HL-60/S4 (cell line): ENCODE measurements around the gene PDS5B.
"Not testable (repeated sequence)": the region's sequence is repeated elsewhere in the genome, so short reads cannot be mapped to it uniquely, and the experiment has no call there.

Experiments used
- in situ Hi-C: fragments of 300-500 bp; cut with MboI; formaldehyde crosslinking; loops from 2 replicates; pipeline ENCODE4 v1.14.3; 2022; ENCODE audit warnings: low sequenced_read_pairs

PDS5B gene, protein sequence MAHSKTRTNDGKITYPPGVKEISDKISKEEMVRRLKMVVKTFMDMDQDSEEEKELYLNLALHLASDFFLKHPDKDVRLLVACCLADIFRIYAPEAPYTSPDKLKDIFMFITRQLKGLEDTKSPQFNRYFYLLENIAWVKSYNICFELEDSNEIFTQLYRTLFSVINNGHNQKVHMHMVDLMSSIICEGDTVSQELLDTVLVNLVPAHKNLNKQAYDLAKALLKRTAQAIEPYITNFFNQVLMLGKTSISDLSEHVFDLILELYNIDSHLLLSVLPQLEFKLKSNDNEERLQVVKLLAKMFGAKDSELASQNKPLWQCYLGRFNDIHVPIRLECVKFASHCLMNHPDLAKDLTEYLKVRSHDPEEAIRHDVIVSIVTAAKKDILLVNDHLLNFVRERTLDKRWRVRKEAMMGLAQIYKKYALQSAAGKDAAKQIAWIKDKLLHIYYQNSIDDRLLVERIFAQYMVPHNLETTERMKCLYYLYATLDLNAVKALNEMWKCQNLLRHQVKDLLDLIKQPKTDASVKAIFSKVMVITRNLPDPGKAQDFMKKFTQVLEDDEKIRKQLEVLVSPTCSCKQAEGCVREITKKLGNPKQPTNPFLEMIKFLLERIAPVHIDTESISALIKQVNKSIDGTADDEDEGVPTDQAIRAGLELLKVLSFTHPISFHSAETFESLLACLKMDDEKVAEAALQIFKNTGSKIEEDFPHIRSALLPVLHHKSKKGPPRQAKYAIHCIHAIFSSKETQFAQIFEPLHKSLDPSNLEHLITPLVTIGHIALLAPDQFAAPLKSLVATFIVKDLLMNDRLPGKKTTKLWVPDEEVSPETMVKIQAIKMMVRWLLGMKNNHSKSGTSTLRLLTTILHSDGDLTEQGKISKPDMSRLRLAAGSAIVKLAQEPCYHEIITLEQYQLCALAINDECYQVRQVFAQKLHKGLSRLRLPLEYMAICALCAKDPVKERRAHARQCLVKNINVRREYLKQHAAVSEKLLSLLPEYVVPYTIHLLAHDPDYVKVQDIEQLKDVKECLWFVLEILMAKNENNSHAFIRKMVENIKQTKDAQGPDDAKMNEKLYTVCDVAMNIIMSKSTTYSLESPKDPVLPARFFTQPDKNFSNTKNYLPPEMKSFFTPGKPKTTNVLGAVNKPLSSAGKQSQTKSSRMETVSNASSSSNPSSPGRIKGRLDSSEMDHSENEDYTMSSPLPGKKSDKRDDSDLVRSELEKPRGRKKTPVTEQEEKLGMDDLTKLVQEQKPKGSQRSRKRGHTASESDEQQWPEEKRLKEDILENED (N-terminal part only)

DNA sequence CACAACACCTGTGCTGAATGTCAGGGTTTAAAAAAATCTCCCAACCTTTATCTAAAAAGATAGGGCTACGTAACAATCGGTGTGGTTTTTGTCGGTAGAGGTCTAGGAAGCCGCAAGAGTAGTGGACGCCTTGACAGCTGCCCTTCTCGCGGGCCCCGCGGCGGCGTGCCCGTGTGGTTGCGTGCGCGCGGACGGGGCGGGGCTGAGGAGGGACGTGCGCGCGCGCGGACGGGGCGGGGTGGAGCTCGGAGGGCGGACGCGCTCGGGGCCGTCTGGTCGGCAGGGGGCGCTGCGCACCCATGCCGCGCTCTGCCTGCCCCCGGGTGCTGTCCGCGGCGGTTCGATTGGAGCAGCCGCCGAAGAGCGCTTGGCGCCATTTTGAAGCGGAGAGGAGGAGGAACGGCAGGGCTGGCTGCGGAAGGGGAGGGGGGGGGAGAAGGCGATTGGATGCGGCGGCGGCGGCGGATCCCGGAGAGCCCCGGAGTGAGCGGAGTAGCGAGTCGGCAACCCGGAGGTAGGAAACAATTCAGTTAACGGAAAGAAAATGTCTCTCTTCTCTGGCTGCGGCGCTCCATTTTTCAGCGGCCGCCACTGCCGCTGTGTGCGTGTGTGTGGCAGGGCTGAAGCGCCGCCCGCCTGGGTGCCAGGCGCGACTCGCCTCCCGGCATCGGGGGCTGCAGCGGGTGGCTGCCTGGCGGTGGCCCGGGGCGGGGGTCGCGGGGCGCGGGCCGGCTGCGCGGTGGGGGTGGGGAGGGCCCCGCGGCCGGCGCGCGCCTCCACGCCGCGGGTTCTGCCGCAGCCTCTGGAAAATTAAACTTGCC is at the start of gene PDS5B:
Gene PDS5B, plus strand, starts transcription at position 373 of the 821 bp plus-strand sequence. CDS start 62,321 bp downstream, outside the sequence.
- in situ Hi-C loops = no loop called here

DNA sequence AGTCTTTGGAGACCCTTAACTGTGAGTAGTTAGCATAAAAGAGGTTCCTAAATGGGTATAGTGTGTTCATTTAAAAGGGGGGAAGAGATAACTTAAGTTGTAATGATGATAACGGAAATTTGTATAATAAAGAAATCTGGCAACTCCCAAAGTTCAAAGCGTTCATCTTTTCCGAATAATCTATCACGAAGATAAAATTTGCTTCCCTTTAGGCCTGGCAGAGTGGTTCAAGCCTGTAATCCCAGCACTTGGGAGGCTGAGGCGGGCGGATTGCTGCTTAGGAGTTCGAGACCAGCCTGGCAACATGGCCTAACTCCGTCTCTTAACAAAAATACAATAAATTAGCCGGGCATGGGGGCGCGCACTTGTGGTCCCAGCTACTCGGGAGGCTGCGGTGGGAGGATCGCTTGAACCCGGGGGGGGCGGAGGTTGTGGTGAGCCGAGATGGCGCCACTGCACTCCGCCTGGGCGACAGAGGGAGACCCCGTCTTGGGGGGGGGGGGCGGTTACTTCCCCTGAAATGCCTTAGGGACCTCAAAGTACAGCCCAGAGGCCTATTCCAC is 48.6 kb upstream of the PDS5B start:
- in situ Hi-C loops = no loop called here

DNA sequence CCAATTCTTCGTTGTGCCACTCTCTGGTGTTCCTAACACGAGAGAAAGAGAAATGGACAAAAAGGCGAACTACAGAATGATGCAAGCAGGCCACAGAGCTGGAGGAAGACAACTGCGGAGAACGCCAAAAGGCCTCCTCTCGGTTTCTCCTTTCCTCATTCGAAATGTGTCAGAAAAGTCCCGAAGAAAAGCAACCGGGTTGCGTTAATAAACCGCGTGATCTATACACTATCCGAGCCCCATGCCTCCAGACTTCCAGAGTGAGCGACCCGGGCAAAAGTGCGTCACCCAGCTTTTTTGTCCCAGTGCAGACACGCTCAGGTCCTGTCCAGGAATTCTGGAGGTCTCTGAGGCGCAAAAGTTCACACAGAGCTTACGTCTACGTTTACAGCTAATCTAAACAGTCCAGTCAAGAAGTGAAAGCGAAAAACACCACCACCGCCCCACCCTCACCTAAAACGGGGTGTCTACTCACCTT is 48.1 kb upstream of the PDS5B start:
- in situ Hi-C loops = no loop called here

DNA sequence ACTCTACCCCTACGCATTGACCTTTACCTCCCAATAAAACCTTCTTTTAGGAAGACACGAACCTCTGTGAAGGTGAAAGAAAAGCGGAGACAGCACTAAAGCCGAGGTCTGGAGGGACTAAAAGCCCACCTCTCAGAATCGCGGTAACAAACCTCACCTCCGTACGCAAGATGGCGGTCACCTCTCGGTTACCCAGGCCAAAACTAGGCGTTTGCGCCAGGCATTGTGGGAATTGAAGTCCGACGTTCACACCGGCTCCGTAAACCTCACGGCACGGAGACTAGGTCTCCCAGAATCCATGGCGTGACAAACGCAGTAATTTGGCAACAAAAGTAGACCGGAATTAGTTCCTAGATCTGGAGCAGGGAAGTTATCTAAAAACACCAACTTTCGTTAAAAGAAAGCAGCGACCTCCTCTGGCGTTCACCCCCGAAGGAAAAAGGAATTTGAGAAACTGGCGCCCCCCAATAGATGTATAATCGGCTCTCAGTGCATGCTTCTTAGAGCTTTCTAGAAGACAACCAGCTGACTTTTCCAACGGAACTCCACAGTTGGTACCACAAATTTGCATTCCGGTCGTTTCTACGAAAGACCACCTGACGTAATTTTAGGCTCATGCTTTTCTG is 47.5 kb upstream of the PDS5B start, which contains the start of gene N4BP2L2:
Gene N4BP2L2, minus strand, starts transcription at position 175 of the 626 bp plus-strand sequence. CDS start 1,768 bp downstream, outside the sequence.
- in situ Hi-C loops = no loop called here

DNA sequence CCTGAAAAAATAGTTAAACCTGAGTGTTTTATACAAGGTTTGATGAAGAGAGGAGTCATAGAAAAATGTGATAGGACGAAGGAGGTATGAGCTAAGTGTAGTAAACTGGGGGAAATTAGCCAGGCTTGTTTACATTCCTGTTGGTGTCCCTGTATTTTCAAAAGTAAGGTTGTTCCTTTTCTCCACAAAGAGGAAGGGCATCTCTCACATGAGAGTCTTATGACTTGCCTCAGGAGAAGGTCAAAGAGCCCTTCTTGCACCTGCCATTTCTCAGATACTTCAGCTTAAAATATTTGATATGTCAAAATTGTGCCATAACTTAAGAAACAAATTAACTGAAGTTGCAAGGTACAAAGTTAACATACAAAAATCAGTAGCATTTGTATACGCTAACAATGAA is 44.0 kb upstream of the PDS5B start:
- in situ Hi-C loops = no loop called here

DNA sequence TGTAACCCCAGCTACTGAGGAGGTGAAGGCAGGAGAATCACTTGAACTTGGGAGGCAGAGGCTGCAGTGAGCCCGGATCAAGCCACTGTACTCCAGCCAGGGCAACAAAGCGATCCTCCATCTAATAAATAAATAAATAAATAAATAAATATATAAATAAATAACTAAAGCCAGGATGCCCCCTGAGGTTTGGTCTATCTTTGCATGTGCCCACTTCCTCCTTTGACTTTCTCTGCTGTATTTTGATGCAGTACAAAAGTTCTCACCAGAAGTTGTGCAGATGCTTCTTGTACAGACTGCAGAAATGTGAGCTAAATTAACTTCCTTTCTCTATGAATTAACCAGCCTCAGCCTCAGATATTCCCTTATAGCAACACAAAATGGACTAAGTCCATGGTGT is 41.2 kb upstream of the PDS5B start:
- in situ Hi-C loops = no loop called here

DNA sequence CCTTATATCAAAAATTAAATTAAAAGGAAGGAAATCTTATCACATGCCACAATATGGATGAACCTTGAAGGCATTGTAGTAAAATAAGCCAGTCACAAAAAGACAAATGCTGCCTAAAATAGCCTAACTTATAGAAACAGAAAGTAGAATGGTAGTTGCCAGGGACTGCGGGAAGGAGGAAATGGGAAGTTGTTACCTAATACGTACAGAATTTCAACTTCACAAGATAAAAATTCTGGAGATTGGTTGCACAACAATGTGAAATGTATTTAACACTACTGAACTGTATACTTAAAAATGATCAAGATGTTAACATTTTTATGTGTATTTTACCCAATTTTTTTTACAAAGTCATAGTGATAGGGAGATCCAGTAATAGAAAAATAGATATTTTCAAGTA is 37.4 kb upstream of the PDS5B start:
- in situ Hi-C loops = no loop called here

DNA sequence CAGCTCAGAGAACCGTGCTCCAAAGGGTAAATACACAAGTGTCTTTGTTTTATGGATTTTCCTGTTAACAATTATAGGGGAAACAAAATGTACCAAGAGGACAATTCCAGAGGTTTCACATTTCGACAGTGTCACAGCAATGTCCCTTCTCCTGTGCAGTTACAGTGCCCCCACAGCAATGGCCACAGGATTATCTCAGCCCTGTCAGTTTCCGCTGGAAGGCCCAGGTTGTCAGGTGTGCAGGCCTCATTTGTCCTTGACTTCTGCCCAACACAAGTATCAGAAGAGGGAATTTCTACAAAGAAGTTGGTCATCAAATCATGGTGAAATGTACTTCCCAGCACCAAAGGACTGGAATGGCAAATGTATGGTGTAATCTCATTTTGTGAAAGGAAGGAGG is 36.5 kb upstream of the PDS5B start:
- in situ Hi-C loops = no loop called here

DNA sequence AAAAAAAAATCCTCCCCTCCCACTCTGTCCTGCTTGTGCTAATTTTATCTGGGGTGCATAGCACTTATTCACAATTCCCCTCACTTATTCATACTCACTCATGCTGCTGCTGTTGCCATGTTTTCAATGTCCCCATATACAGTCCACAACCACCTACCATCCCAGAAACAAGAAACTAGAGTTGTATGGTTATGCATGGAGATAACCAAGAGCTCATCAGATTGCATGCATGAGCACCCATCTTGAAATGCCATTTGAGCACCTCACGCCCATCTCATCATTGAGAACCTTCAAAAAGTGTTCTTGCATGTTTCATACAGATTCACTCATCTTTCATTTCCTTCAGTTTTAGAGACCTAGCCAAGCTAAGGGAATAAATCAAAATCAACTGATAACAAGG is 32.5 kb upstream of the PDS5B start:
- in situ Hi-C loops = no loop called here

DNA sequence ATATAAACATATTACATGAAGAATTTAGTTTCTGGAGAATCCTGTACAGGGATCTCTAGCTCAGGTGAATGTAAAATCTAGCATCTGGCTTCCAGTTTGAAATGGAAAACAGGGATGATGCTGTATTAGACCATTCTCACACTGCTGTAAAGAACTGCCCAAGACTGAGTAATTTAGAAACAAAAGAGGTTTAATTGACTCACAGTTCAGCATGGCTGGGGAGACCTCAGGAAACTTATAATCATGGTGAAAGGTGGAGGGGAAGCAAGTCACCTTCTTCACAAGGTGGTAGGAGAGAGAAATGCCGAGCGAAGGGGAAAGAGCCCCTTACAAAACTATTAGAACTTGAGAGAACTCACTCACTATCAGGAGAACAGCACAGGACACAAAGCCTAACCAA is 30.6 kb upstream of the PDS5B start:
- in situ Hi-C loops = no loop called here

DNA sequence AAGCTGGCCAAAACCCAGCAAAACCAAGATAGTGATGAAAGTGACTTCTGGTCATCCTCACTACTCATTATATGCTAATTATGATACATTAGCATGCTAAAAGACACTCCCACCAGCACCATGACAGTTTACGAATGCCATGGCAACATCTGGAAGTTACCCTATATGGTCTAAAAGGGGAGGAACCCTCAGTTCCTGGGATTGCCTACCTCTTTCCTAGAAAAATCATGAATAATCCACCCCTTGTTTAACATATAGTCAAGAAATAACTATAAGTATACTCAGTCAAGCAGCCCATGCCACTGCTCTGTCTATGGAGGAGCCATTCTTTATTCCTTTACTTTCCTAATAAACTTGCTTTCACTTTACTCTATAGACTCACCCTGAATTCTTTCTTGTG is 25.4 kb upstream of the PDS5B start:
- in situ Hi-C loops = not testable (repeated sequence)

DNA sequence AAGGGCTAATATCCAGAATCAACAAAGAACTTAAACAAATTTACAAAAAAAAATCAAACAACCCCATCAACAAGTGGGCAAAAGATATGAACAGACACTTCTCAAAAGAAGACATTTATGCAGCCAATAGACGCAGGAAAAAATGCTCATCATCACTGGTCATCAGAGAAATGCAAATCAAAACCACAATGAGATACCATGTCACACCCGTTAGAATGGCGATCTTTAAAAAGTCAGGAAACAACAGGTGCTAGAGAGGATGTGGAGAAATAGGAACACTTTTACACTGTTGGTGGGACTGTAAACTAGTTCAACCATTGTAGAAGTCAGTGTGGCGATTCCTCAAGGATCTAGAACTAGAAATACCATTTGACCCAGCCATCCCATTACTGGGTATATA is 10.6 kb upstream of the PDS5B start:
- in situ Hi-C loops = not testable (repeated sequence)

DNA sequence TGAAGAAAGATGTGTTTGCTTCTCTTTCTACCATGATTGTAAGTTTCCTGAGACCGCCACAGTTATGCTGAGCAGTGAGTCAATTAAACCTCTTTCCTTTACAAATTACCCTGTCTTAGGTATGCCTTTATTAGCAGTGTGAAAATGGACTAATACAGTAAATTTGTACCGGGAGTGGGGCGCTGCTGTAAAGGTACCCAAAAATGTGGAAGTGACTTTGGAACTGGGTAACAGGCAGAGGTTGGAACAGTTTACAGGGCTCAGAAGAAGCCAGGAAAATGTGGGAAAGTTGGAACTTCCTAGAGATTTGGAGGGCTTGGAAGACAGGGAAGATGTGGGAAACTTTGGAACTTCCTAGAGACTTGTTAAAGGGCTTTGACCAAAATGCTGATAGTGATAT is 9.2 kb upstream of the PDS5B start:
- in situ Hi-C loops = no loop called here

DNA sequence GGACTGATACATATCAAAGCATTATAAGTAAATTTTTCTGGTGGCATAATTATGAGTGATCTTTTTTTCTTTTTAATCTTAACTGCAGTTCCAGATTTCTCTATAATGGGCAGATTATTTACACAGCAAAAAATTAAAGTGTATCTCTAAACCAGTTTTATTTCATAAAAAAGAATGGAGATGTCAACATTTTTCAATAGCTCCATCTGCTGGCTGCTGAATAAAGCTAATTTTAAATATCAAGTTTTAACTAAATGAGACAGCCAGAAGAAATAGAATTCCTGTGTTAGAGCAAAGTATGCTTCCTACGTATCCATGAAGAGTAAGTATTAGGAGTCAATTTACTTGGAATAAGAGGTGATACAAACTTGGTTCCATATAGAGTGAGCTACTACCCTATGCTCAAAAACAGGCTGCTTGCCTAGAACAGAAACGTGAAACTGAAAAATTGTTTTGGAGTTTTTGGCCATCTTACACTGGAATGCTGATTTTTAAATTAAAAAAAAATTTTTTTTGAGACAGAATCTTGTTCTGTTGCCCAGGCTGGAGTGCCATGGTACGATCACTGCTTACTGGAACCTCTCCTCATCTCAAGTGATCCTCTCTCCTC is 5.0 kb upstream of the PDS5B start:
- in situ Hi-C loops = no loop called here

DNA sequence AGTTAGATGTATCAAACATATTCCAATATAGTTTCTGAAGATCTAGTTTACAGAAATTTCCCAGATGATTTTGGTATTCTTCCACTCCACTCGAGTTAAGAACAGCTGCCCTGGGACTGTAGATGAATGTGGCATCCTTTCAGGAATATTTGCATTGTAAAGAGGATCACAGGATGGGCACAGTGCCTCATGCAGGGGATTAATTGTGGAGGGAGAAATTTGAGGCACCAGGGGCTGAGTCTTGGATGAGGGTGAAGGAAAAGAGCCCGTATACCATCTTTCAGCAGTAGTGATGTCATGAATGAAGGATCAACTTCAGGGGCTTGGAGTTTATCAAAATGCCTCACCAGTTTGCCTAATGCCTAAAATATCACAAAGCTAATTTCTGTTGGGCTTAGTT is 4.0 kb upstream of the PDS5B start:
- in situ Hi-C loops = no loop called here

DNA sequence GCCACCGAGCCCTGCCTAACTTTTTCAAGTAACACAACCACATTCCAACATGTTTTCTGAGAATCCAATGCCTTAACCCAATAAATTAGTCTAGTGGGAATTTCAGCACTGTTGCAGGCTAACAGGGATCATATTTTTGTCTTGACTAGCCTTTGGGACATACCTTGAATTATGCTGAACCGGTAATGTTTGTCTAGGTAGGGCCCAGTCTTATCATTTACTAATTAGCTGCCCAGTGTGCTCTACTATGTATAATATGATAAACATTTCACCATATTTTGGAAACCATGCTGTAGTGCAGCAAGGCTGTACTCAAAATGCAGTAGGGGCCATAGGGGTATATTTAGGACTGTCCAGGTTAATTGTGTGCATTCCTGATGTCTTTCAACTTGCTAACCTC is 3.3 kb upstream of the PDS5B start:
- in situ Hi-C loops = no loop called here

DNA sequence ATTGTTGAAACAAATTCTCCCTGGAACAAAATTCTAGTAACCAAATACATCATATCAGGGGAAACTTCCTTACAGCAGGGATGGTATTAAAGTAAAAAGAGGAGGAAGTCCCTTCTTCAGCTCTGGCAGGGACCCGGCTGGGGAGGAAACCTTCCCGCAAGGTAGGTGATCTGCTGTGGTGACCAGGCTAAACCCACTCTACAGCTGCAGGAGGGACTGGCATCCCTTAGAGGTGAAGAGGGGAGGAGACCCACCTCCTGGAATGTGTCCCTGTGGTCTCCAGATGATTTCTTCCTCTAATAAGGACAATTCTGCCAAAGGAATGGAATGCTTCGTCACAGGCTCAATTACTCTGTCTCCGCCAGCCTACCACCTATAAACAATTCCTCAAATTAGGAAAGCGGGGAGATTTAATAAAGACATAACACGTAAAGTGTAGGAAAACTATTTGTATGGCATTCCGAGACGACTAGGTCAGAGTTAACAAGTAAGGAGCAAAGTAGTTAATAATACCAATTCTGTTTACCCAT is 637 bp upstream of the PDS5B start:
- in situ Hi-C loops = no loop called here

DNA sequence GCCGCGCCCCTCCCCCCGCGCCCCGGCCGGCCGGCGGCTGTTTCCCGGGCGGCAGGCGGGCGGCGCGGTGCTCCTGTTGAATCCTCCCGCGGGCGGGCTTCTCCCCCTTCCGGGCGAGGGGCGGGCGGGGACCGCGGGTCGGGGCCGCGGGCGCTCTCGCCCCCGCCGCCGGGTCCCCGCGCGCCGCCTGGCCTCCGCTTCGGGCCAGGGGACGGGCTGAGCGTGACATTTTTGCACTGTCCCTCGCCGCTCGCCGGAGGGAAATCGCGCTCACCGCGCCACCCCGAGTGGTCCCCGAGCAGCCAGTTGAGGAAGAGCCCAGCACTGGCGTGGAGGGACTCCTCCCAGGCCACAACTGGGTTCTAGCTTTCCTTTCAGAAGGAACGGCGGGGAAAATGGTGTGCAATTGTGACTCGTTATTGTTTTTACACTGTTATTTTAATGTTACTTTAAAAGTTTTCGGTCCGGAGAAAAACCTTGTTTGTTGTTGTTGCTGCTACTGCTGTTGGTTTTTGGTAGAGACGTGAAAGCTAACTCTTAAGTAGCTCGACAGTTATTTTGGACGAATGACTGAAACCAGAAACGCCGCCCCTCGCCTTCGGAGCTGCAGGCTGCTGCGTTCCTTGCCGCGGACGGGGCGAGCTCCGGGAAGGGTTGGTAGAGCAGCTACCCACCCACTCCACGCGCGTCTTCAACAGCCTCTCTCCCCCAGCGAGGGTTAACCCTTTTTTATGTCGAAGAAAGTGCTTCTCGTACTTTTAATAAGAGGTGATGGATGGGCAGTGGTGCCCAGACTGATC is 959 bp downstream of the PDS5B start:
- in situ Hi-C loops = no loop called here
